HG02981 (cell line): ENCODE measurements around the gene HSD17B8.
A peak's percentile ranks its signal among the peaks of the same experiment; 100 is the strongest.

Experiments
- ATAC-seq: cut with Tn5 transposase; IDR thresholded peaks from one replicate; pipeline ENCODE4 v1.9.1; 2021; ENCODE audit warnings: mild to moderate bottlenecking, moderate library complexity; ENCODE audit not compliant: unreplicated experiment

HSD17B8 gene

DNA sequence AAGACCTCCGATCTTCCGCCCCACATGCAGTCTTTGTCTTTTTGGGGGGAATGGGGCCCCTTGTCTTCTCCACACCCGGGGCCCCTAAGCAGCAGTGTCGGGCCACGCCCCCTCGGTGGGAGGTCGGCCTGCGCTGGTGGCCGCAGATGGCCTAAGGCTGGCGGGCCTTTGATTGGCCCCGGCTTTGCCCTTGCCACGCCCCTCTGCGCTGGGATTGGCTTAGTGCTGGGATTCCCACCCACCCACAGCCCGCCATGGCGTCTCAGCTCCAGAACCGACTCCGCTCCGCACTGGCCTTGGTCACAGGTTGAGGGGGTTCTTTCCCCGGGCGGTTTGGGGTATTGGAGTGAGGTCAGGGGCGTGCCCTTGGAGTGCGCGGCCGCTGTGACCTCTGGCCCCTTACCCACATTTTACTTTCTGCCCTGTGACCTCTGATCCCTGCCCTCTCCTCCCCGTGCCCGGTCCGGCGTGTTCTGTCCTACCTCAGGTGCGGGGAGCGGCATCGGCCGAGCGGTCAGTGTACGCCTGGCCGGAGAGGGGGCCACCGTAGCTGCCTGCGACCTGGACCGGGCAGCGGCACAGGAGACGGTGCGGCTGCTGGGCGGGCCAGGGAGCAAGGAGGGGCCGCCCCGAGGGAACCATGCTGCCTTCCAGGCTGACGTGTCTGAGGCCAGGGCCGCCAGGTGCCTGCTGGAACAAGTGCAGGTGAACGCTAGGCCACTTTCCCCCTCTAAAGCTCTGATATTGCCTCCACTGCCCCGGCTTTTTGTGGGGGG, at the start of gene HSD17B8:
Gene HSD17B8, plus strand, starts transcription at position 241 of the 776 bp plus-strand sequence. Its CDS starts 14 bp downstream, at position 255.
- ATAC-seq, result peak; percentile 40

DNA sequence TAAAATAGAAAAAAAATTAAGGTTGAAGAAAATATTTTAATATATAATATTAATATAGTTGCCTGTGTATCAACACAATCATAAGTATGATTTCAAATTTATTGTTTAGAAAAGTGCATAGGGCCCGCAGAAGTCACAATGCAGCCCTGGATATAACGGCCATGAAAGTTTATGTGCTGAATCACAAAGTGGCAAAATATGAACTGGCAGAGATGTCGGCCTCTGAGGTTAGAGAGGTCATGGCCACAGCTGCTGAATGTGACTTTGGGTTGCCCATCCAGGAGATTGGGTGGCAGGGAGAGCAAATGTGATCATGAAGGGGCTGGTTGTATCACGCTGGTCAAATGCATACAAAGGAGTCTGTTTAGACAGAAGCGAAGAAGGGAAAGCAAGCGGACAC, 47.9 kb upstream of the HSD17B8 start:
- ATAC-seq, result no peak

DNA sequence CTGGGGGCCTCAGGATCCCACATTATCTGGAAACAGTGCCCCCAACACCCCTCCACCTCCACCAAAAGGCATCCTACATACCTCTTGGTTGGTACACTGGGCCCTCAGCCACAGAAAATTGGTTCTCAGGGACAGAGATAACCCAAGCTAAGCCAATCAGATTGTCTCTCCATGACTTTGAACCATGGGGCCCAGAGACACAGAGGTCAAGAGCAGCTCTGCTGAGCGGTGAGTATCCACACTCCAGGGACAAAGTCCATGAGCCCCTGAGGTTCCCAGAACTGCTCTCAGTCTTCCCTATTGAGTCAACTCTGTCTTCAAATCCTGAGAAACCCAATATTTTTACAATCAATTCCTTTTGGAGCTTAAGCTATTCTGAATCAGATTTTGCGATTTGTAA, 47.5 kb upstream of the HSD17B8 start:
- no peak for ATAC-seq

DNA sequence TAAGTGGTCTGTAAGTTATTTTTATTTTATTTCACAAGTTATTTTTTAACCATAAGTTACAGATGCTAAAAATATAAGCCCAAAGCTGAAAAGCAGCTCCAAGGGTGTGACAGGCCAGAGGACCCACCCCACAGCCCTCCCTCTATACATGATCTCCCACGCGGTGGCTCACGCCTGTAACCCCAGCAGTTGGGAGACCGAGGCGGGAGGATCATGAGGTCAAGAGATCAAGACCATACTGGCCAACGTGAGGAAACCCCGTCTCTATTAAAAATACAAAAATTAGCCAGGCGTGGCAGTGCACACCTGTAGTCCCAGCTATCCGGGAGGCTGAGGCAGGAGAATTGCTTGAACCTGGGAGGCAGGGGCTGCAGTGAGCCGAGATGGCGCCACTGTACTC, 44.4 kb upstream of the HSD17B8 start:
- ATAC-seq, result no peak

DNA sequence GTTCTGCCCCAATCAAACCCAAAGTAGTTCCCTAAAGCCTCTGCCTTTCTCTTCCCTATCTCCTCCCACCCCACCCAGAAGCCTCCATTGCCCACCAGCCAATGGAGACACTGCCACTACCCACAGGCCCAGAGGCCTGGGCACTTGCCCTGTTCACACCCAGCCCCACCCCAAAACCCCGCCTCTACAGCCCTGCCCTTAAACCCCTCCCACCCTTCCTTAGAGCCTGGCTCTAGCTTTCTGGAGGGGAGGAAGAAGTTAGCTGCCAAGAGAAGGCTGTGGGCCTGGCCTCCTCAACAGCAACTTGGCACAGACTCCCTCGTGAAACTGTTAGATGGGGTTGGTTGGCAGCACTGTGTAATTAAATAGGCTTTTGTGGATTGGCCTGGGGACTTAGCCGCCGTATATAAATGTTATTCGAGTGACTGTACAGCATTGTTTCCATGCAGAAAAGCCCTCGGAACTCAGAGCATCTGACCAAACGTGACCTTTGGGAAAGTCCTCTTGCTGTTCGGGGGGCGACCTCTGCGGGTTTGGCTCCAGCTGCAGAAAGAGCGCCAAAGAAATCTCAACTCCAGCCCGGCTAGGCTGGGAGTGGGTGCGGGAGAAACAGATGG, 43.6 kb upstream of the HSD17B8 start:
- ATAC-seq, result no peak

GRCh38 chr6:33161354-33162331, 42.8 kb upstream of the HSD17B8 start:
- ATAC-seq, result no peak

DNA sequence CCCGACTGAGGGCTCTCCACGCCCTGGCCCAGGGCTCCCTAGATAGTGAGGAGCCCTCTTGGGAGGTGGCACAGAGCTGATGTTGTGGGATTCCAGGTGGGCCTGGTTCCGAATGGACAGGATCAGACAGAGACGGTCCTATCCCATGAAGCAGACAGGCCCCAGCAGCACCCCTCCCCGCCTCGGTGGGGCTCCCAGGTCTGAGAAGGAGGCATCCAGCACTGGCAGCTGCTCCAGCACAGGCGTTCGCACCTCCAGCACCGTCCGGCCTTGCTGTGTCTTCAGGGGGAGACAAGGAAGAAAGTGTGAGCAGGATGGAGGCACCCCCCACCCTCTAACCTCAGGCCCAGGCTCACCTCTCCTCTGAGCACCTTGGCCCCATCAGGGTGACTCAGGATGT, 40.9 kb upstream of the HSD17B8 start:
- no peak for ATAC-seq

GRCh38 chr6:33164176-33164575, 40.3 kb upstream of the HSD17B8 start:
- no peak for ATAC-seq

DNA sequence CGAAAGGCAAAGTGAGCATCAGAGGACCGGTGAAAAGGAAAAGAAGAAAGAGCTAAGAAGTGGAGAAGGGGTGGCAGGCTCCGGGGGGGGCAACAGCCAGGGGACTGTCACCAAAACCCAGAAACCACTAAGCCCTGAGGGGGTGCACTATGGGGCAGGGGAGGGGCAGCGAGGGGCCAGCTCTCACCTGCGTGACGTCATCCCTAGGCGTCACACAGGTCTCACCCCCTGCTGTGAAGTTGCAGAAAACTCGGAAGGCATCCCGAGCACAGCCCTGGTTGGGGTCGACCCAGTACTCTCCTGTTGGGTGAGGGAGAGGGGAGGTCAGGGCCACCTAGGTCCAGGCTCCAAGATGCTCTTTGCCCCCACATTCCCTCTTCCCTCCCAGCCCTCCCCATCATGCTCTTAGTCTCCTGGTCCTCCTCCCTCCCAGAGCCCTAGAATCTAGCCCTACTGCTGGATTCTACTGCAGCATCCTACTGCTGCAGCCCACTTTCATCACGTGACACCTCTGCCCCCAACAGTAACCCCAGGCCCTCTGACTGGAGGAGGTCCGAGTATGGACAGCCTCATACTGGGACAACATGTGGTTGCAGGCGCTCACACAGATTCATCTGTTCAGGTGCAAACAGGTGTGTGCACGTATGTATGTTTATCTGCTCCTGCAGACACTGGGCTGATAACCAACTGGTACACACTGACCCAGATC, 39.6 kb upstream of the HSD17B8 start:
- ATAC-seq, result no peak

DNA sequence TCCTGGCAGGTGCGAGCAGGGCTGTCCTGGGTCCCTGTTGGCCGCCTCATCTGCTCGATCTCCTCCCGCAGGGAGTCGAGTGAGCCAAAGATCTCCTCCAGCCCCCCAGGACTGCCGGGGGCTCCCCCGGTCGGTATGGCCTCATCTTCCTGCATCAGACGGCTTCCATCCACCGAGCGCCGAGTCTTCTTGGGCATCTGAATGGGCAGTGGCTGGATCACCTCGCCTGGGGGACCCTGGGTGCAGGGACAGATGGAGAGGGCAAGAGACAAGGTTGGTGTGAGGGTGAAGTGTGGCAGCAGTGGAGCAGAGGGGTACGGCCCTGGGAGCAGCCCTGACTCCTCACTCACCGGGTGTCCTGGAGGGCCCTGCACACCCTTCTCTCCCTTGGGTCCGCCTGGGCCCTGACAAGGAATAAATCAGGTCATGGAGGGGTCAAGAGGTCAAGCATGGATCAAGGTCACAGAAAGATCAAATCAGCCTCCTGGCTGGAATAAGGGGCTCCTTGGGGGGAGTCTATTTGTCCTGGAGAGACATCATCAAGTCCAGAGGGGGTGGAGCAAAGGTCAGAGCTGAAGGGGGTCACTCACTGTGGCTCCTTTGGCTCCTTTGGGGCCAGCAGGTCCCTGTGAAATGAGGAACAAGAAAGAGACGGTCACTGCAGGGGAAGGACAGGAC, 38.7 kb upstream of the HSD17B8 start:
- no peak for ATAC-seq

DNA sequence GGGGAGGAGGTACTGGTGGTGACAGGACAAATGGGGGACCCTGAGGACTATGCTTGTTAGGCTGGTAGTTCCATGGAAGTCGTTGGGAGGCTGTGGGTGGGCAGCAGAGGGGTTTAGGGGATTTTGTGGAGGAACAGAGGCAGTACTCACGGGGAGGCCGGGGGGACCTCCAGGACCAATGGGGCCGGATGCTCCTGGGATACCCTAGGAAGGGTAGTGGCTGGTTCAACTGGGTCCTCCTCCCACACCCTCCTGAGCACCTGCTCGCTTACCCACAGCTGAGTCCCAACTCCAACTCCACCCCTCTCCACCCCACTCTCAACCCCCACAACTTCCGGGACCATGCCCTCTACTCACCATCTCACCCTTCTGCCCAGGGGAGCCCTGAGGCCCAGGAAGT, 38.1 kb upstream of the HSD17B8 start:
- ATAC-seq, result no peak

- no peak for ATAC-seq
Observed at GRCh38 chr6:33166811-33167210, 37.6 kb upstream of the HSD17B8 start.

- ATAC-seq, result no peak
Observed at GRCh38 chr6:33167374-33168283, 36.8 kb upstream of the HSD17B8 start.

DNA sequence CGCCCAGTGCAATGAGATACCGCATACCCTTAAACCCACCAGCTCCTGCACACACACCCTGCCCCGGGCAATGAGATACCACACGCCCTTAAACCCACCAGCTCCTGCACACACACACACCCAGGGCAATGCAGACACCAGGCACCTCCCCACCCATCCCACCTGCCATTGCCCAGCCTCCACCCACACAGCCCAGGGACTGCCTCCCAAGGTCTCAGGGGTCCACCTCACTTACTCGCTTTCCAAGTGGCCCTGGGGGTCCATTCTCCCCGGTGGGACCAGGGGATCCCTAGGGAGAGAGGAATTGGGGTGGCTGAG, 36.2 kb upstream of the HSD17B8 start:
- no peak for ATAC-seq

DNA sequence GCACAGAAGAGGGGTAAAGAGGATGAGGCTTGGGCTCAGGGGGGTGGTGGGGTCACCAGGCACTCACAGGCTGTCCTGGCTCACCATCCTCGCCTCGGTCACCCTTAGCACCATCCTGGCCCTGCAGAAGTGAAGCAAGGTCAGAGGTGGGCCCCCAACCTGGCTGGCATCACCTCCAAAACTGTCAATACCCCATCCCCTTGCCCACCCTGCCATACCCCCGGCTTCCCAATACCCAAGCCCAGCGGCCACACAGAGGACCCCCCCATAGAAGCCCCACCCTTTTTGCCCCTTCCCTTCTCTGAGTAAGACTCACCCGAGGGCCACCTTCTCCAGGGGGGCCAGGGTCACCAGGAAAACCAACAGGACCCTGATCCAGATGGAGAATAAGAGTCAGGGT, 35.8 kb upstream of the HSD17B8 start:
- no peak for ATAC-seq

- ATAC-seq, result no peak
Observed at GRCh38 chr6:33169291-33170175, 34.9 kb upstream of the HSD17B8 start.

GRCh38 chr6:33170176-33171015, 34.1 kb upstream of the HSD17B8 start:
- no peak for ATAC-seq
